Fibroblast of gingiva (primary cell): ENCODE measurements around the gene SLC35F4.
"Not testable (repeated sequence)": the region's sequence is repeated elsewhere in the genome, so short reads cannot be mapped to it uniquely, and the experiment has no call there.

Source experiments
- DNase-seq: peaks from one replicate; pipeline ENCODE4 v3.0.0-alpha.2; 2011; ENCODE audit warnings: low read depth

The SLC35F4 gene

GRCh38 chr14:57725399-57726077, 140.4 kb downstream of the SLC35F4 start:
- DNase-seq, result no peak

GRCh38 chr14:57722141-57722540, 143.8 kb downstream of the SLC35F4 start:
- not testable (repeated sequence) for DNase-seq

- no peak for DNase-seq
Measured at GRCh38 chr14:57714487-57714931, 151.4 kb downstream of the SLC35F4 start.

- no peak for DNase-seq
Measured at GRCh38 chr14:57712698-57713097, 153.2 kb downstream of the SLC35F4 start.

- no peak for DNase-seq
Measured at GRCh38 chr14:57712102-57712501, 153.8 kb downstream of the SLC35F4 start.

- no peak for DNase-seq
Measured at GRCh38 chr14:57709909-57710308, 156.0 kb downstream of the SLC35F4 start.

GRCh38 chr14:57709086-57709485, 156.8 kb downstream of the SLC35F4 start:
- DNase-seq, result not testable (repeated sequence)

- no peak for DNase-seq
Measured at GRCh38 chr14:57707219-57707618, 158.7 kb downstream of the SLC35F4 start.

GRCh38 chr14:57704763-57705162, 161.1 kb downstream of the SLC35F4 start:
- DNase-seq, result no peak

GRCh38 chr14:57699947-57700346, 165.9 kb downstream of the SLC35F4 start:
- no peak for DNase-seq

- peak; percentile 29 for DNase-seq
Measured at GRCh38 chr14:57692671-57693070, 173.2 kb downstream of the SLC35F4 start.

GRCh38 chr14:57687416-57687815, 178.5 kb downstream of the SLC35F4 start:
- no peak for DNase-seq

- DNase-seq, result no peak
Measured at GRCh38 chr14:57686304-57686703, 179.6 kb downstream of the SLC35F4 start.

GRCh38 chr14:57671021-57671420, 194.9 kb downstream of the SLC35F4 start:
- DNase-seq, result no peak

GRCh38 chr14:57660208-57660607, 205.7 kb downstream of the SLC35F4 start:
- DNase-seq, result no peak

GRCh38 chr14:57659052-57659451, 206.8 kb downstream of the SLC35F4 start:
- DNase-seq, result no peak

GRCh38 chr14:57657487-57657886, 208.4 kb downstream of the SLC35F4 start:
- no peak for DNase-seq

- no peak for DNase-seq
Measured at GRCh38 chr14:57656853-57657252, 209.0 kb downstream of the SLC35F4 start.

GRCh38 chr14:57652769-57653168, 213.1 kb downstream of the SLC35F4 start:
- no peak for DNase-seq

GRCh38 chr14:57641776-57642175, 224.1 kb downstream of the SLC35F4 start:
- DNase-seq, result no peak

GRCh38 chr14:57640036-57640435, 225.9 kb downstream of the SLC35F4 start:
- no peak for DNase-seq

GRCh38 chr14:57637901-57638300, 228.0 kb downstream of the SLC35F4 start:
- no peak for DNase-seq

- no peak for DNase-seq
Measured at GRCh38 chr14:57634335-57634734, 231.6 kb downstream of the SLC35F4 start.

GRCh38 chr14:57632649-57633048, 233.2 kb downstream of the SLC35F4 start:
- DNase-seq, result no peak
